OCI-LY7 (cell line): ENCODE results near the gene CAV1. TPM values are rescaled to one million over a fixed set of nuclear protein-coding genes. Genes with fewer than 3 reads are reported as not detected.

Source experiments
- BruUV-seq: library from RNA; stranded (reverse); fragments of 400-500 nt; replicated peaks from 2 replicates; lab custom pipeline; 2021; lab: Mats Ljungman, UMichigan
- CTCF ChIA-PET: fragments of 300-600 bp; sonication (Branson Sonifier 250); formaldehyde crosslinking; loops from one replicate; lab custom pipeline; 2022; ENCODE audit warnings: antibody characterized with exemption; ENCODE audit not compliant: unreplicated experiment; lab: Charles Lee
- POLR2A ChIA-PET: fragments of 300-600 bp; sonication (Branson Sonifier 250); formaldehyde crosslinking; loops from one replicate; lab custom pipeline; 2022; ENCODE audit warnings: antibody characterized with exemption; lab: Charles Lee
- DNase-seq: peaks from one replicate; pipeline ENCODE4 v3.0.0-alpha.2; 2015; ENCODE audit warnings: low spot score
- H2AFZ ChIP-seq: fragments of 200-600 bp; sonication (generic), shearing (Covaris generic); 2 replicates; pipeline ENCODE4 v1.6.1; 2014; ENCODE audit warnings: mild to moderate bottlenecking, antibody characterized with exemption, low read length, moderate library complexity
- H3K27ac ChIP-seq: fragments of 200-600 bp; sonication (generic); 2 replicates; pipeline ENCODE4 v1.5.1; 2014; ENCODE audit warnings: mixed run types, low read depth, mild to moderate bottlenecking, moderate library complexity, low read length, inconsistent platforms; ENCODE audit not compliant: poor library complexity, severe bottlenecking
- H3K36me3 ChIP-seq: fragments of 200-600 bp; sonication (generic); 2 replicates; pipeline ENCODE4 v1.6.1; 2014; ENCODE audit warnings: mild to moderate bottlenecking, antibody characterized with exemption, low read length, moderate library complexity, mixed read lengths; ENCODE audit not compliant: insufficient read depth
- H3K4me1 ChIP-seq: fragments of 200-600 bp; sonication (generic); 2 replicates; pipeline ENCODE4 v1.5.1; 2014; ENCODE audit warnings: mild to moderate bottlenecking, low read length; ENCODE audit not compliant: insufficient read depth, poor library complexity, severe bottlenecking
- H3K4me2 ChIP-seq: fragments of 200-600 bp; sonication (generic); 2 replicates; pipeline ENCODE4 v1.6.1; 2014; ENCODE audit warnings: mild to moderate bottlenecking, low read length
- H3K4me3 ChIP-seq: fragments of 200-600 bp; sonication (generic); 2 replicates; pipeline ENCODE4 v1.5.1; 2014; ENCODE audit warnings: mild to moderate bottlenecking, low read depth, low read length; ENCODE audit not compliant: poor library complexity, severe bottlenecking
- H3K79me2 ChIP-seq: fragments of 200-600 bp; sonication (generic); 2 replicates; pipeline ENCODE4 v1.6.1; 2016; ENCODE audit warnings: low read depth, mild to moderate bottlenecking, low read length, moderate library complexity, mixed read lengths; ENCODE audit not compliant: insufficient read depth
- H3K9me2 ChIP-seq: fragments of 200-600 bp; sonication (generic); 2 replicates; pipeline ENCODE4 v1.6.1; 2016; ENCODE audit warnings: mild to moderate bottlenecking, low read length, mixed read lengths; ENCODE audit not compliant: insufficient read depth
- H3K9me3 ChIP-seq: fragments of 200-600 bp; sonication (generic); 2 replicates; pipeline ENCODE4 v1.6.1; 2014; ENCODE audit warnings: mild to moderate bottlenecking, mixed run types, low read length, mixed read lengths
- H4K20me1 ChIP-seq: fragments of 200-600 bp; sonication (generic); 2 replicates; pipeline ENCODE4 v1.6.1; 2014; ENCODE audit warnings: mild to moderate bottlenecking, antibody characterized with exemption, low read length, moderate library complexity, mixed read lengths; ENCODE audit not compliant: insufficient read depth
- CTCF ChIP-seq: fragments of 200-600 bp; sonication (generic); conservative IDR thresholded peaks from 2 replicates; pipeline ENCODE4 v1.5.1; 2014; ENCODE audit warnings: mild to moderate bottlenecking, antibody characterized with exemption, low read length, moderate library complexity, mixed read lengths
- EZH2phosphoT487 ChIP-seq: fragments of 200-600 bp; sonication (generic); IDR thresholded peaks from 2 replicates; pipeline ENCODE4 v1.6.1; 2018; ENCODE audit warnings: low read depth, borderline replicate concordance, mild to moderate bottlenecking, mixed run types, antibody characterized with exemption, low read length, moderate library complexity, mixed read lengths
- intact Hi-C: fragments of 100-400 bp; cut with micrococcal nuclease; formaldehyde crosslinking; loops from one replicate; pipeline ENCODE4 v1.10.0; 2022; ENCODE audit not compliant: unreplicated experiment
- total RNA-seq, 2 experiments: library from RNA; depleted of rRNA in 1 of 2; stranded (reverse); fragments of >200 nt in 1 of 2; shearing (Covaris generic) in 1 of 2; gene quantifications; 2 replicates each; pipeline ENCODE4 v1.2.3, GENCODE V29; 2014 to 2022

The CAV1 gene
- total RNA-seq, 2 experiments from 2014 or later, result not detected

GRCh38 chr7:116495736-116496135, 29.1 kb upstream of the CAV1 start:
- H4K20me1 ChIP-seq, result no peaks in the 10 kb centered on the region
- no peaks in the 10 kb centered on the region for H3K9me3 ChIP-seq
- H3K4me1 ChIP-seq, result no peaks in the 10 kb centered on the region
- H2AFZ ChIP-seq, result no peak overlapping the region
- H3K4me2 ChIP-seq, result no peak overlapping the region
- no TSS peak for BruUV-seq
- ChIA-PET CTCF (no interaction called here), POLR2A (interaction anchor here (1.0 kb wide), 1 partner anchor 16 kb away, joined by 3 read pairs; no protein-coding TSS in a partner anchor)
- H3K79me2 ChIP-seq, result no peaks in the 10 kb centered on the region
- H3K36me3 ChIP-seq, result no peaks in the 10 kb centered on the region
- no peak for DNase-seq
- no peak overlapping the region for H3K4me3 ChIP-seq
- intact Hi-C loops, result no loop called here
- H3K27ac ChIP-seq, result no peak overlapping the region
- no peak for TF ChIP-seq CTCF
- TF ChIP-seq EZH2phosphoT487, result no peak
- H3K9me2 ChIP-seq, result no peaks in the 10 kb centered on the region

- no peaks in the 10 kb centered on the region for H3K4me1 ChIP-seq
- intact Hi-C loops, result no loop called here
- no peak overlapping the region for H2AFZ ChIP-seq
- no TSS peak for BruUV-seq
- no peaks in the 10 kb centered on the region for H4K20me1 ChIP-seq
- H3K9me2 ChIP-seq, result no peaks in the 10 kb centered on the region
- TF ChIP-seq EZH2phosphoT487 (no peak), CTCF (no peak)
- H3K4me3 ChIP-seq, result no peak overlapping the region
- no peaks in the 10 kb centered on the region for H3K9me3 ChIP-seq
- H3K36me3 ChIP-seq, result no peaks in the 10 kb centered on the region
- no peak overlapping the region for H3K27ac ChIP-seq
- no peak overlapping the region for H3K4me2 ChIP-seq
- no peak for DNase-seq
- no peaks in the 10 kb centered on the region for H3K79me2 ChIP-seq
- ChIA-PET POLR2A (interaction anchor here (1.0 kb wide), 1 partner anchor 15 kb away, joined by 3 read pairs; no protein-coding TSS in a partner anchor), CTCF (no interaction called here)
These were observed 28.2 kb upstream of the CAV1 start for GRCh38 chr7:116496653-116497052.

- CTCF ChIA-PET, result no interaction called here
- no peak overlapping the region for H3K4me2 ChIP-seq
- POLR2A ChIA-PET, result no interaction called here
These were observed 27.1 kb upstream of the CAV1 start for GRCh38 chr7:116497708-116498107.

More at GRCh38 chr7:116497708-116498107, 27.1 kb upstream of the CAV1 start:
- intact Hi-C loops, result no loop called here
- DNase-seq, result no peak
- Histone ChIP-seq H3K79me2 (no peaks in the 10 kb centered on the region), H3K4me3 (no peak overlapping the region), H3K9me2 (no peaks in the 10 kb centered on the region), H3K4me1 (no peaks in the 10 kb centered on the region), H3K9me3 (no peaks in the 10 kb centered on the region), H4K20me1 (no peaks in the 10 kb centered on the region), H3K27ac (no peak overlapping the region), H3K36me3 (no peaks in the 10 kb centered on the region), H2AFZ (no peak overlapping the region)
- no TSS peak for BruUV-seq
- TF ChIP-seq EZH2phosphoT487, result no peak
- no peak for TF ChIP-seq CTCF
